Measurements from ENCODE around the gene RNU7-1. TPM values are rescaled to one million over a fixed set of nuclear protein-coding genes. Genes with fewer than 3 reads are reported as not detected.

Gene RNU7-1
- total RNA-seq, 1 donor from 2014 or later = not detected

DNA sequence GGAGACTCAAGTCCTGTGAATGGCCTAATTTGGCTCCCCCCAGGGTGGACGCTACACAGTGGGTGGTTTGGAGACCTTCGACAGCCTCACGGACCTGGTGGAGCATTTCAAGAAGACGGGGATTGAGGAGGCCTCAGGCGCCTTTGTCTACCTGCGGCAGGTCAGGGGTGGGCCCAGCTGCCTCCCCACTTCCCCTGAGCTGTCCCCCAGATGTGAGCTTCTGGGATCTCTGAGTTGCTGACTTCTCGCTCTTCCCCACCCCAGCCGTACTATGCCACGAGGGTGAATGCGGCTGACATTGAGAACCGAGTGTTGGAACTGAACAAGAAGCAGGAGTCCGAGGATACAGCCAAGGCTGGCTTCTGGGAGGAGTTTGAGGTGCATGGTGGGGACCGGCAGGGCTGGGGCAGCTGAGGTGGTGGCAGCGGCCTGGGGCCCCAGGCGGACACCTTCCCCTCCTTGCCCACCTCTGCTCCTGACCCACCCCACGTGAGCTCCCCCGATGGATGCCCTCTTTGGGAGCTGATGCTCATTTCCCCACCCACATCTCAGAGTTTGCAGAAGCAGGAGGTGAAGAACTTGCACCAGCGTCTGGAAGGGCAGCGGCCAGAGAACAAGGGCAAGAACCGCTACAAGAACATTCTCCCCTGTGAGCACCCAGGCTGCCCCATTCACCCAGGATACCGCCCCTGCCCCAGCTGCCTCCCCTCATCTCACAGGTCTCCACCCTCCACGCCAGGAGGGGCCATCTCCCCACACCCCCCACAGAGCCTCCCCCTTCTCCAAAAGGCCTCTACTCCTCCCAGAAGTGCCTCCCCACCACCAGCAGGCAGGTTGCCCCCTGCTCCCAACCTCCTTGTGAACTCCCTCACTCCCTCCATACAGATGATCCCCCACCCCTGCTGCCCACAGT is 11.7 kb downstream of the RNU7-1 start:
- no peak for DNase-seq (ENCODE audit: low spot score)
- H3K9me3 Mint-ChIP-seq = no peaks in the 10 kb centered on the region
- intact Hi-C loops (cut with micrococcal nuclease) = no loop called here
- H3K27ac Mint-ChIP-seq = peak overlapping the region; percentile 97
- peak overlapping the region; percentile 50 for H3K4me3 Mint-ChIP-seq (ENCODE audit: low read depth)
- peaks cover 68% of the 10 kb centered on the region for H3K4me1 Mint-ChIP-seq (ENCODE audit: low read depth)
- no peaks in the 10 kb centered on the region for H3K27me3 Mint-ChIP-seq (ENCODE audit: low read depth)
- H3K36me3 Mint-ChIP-seq (ENCODE audit: low read depth) = peaks cover 82% of the 10 kb centered on the region

DNA sequence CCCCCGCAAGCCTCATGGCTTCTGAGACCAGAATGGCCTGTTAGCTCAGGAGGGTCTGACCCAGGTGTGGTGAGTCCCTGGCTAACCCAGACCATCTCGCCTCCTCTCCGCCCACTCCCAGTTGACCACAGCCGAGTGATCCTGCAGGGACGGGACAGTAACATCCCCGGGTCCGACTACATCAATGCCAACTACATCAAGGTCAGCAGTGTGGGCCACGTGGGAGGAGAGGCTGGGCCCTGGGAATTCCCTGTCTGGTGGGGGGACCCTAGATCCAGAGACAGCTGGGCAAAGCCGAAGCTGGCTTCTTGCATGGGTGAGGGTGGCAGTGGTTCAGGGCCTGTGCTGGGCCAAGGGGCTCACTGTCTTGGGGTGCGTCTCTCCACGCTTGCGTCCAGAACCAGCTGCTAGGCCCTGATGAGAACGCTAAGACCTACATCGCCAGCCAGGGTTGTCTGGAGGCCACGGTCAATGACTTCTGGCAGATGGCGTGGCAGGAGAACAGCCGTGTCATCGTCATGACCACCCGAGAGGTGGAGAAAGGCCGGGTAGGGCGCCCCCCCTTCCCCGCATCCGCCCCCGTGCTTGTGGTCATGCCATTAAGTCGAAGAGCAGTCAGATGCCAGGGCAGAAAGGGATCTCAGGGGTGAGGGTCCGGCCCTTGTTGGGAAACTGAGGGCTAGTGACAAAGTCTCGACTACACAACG is 12.6 kb downstream of the RNU7-1 start:
- Mint-ChIP-seq H3K4me3 (ENCODE audit: low read depth) (peak overlapping the region; percentile 50), H3K27me3 (ENCODE audit: low read depth) (no peaks in the 10 kb centered on the region), H3K9me3 (no peaks in the 10 kb centered on the region), H3K27ac (peak overlapping the region; percentile 76), H3K36me3 (ENCODE audit: low read depth) (peaks cover 90% of the 10 kb centered on the region), H3K4me1 (ENCODE audit: low read depth) (peaks cover 72% of the 10 kb centered on the region)
- intact Hi-C loops (cut with micrococcal nuclease) = no loop called here
- no peak for DNase-seq (ENCODE audit: low spot score)

DNA sequence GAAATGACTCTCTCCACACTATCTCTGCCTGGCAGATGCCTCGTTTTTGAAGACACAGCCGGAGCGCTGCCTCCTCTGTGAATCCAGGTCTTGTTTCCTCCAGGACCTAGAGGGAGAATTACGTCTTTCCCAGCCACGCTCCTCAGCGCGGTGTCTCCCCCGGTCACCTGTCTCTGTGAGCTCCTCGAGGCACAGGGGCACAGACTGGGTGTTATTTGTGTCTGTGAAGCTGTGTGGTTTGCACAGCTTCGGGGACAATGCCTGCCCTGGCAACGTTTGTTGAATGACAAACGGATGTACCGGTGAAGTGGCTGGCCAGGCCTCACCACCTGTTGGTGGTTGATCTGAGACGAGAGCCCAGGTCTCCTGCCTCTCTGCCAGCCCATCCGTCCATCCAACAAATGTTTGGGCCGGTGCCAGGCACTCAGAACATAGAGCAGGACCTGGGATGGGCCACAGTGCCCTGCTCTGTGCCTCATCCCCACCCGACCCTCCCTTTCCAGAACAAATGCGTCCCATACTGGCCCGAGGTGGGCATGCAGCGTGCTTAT is 13.6 kb downstream of the RNU7-1 start:
- H3K4me3 Mint-ChIP-seq (ENCODE audit: low read depth) = peak overlapping the region; percentile 48
- H3K27me3 Mint-ChIP-seq (ENCODE audit: low read depth) = no peaks in the 10 kb centered on the region
- peaks cover 79% of the 10 kb centered on the region for H3K4me1 Mint-ChIP-seq (ENCODE audit: low read depth)
- H3K27ac Mint-ChIP-seq = peak overlapping the region; percentile 76
- intact Hi-C loops (cut with micrococcal nuclease) = no loop called here
- DNase-seq (ENCODE audit: low spot score) = no peak
- peaks cover 92% of the 10 kb centered on the region for H3K36me3 Mint-ChIP-seq (ENCODE audit: low read depth)
- H3K9me3 Mint-ChIP-seq = no peaks in the 10 kb centered on the region

DNA sequence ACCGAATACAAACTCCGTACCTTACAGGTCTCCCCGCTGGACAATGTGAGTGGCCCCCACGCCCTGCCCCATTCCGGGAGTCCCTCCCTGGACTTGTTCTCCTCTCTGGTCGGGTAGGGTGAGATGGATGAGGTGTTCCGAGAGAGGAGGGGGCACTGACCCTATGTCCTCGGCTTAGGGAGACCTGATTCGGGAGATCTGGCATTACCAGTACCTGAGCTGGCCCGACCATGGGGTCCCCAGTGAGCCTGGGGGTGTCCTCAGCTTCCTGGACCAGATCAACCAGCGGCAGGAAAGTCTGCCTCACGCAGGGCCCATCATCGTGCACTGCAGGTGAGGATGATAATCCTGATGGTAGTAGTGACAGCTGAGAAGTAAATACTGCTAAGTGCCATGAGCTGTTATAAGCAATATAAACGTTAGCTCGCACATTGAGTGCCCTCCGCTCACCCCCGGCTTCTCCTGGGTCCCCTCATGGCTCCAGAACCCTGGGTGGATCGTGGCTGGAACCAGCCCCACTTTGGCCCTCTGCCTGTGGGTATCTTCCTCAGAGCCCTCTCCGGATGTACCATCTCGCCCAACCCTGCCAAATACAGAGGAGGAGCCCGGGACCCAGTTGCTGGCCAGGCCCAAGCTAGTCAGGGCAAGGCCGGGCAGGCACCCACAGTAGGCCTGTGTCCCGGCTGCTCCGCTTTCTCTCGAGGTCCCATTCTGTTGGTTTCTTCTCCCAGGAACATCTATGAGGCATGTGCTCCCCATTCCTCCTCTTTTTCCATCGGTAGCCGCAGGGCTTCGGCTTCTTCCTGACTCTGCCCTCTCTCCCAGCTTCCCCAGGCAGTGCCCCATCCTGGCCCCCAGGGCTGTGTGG is 14.4 kb downstream of the RNU7-1 start:
- no peaks in the 10 kb centered on the region for H3K9me3 Mint-ChIP-seq
- H3K4me3 Mint-ChIP-seq (ENCODE audit: low read depth) = peak overlapping the region; percentile 88
- peaks cover 85% of the 10 kb centered on the region for H3K36me3 Mint-ChIP-seq (ENCODE audit: low read depth)
- no peaks in the 10 kb centered on the region for H3K27me3 Mint-ChIP-seq (ENCODE audit: low read depth)
- H3K27ac Mint-ChIP-seq = peak overlapping the region; percentile 97
- intact Hi-C loops (cut with micrococcal nuclease) = no loop called here
- DNase-seq (ENCODE audit: low spot score) = no peak
- H3K4me1 Mint-ChIP-seq (ENCODE audit: low read depth) = peaks cover 78% of the 10 kb centered on the region

- peak overlapping the region; percentile 88 for H3K4me3 Mint-ChIP-seq (ENCODE audit: low read depth)
- intact Hi-C loops (cut with micrococcal nuclease) = no loop called here
- no peaks in the 10 kb centered on the region for H3K9me3 Mint-ChIP-seq
- H3K36me3 Mint-ChIP-seq (ENCODE audit: low read depth) = peaks cover 78% of the 10 kb centered on the region
- peaks cover 73% of the 10 kb centered on the region for H3K4me1 Mint-ChIP-seq (ENCODE audit: low read depth)
- no peaks in the 10 kb centered on the region for H3K27me3 Mint-ChIP-seq (ENCODE audit: low read depth)
- H3K27ac Mint-ChIP-seq = peak overlapping the region; percentile 97
- no peak for DNase-seq (ENCODE audit: low spot score)
Measured at GRCh38 chr12:6958609-6959057, 15.0 kb downstream of the RNU7-1 start.

DNA sequence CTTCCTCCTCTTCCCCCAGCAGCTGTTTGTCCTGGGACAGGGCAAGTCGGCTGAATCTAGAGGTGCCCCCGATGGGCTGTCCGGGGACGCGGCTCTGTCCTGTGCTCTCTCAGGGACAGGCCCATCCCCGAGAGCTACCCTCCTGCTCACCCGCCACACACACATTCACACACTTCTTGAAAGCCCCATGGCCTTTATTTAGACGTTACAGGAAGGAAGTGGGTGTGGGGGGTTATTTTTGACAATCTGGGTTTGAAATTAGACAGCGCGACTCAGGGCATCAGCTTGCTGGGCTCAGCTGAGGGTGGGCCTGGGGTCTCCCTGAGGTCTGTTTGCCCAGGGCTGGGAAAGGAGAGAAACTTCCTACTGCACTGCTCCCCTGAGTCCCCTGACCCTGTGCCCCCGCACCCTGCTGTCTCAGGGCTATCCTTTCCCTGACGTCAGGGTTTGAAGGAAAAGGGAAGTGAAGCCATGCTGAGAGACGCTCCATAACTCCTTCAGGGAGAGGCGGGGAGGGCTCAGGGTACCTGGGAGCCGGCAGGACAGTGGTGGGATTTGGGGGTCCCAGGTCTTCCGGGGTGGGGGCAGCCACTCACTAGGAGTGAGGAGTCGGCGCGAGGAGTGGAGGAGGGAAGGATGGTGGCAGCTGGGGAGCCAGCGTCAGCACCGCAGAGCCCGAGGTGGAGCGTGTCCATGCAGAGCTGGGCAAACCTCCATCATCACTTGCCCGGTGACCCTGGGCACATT is 15.6 kb downstream of the RNU7-1 start:
- peaks cover 69% of the 10 kb centered on the region for H3K4me1 Mint-ChIP-seq (ENCODE audit: low read depth)
- peak; percentile 68 for DNase-seq (ENCODE audit: low spot score)
- intact Hi-C loops (cut with micrococcal nuclease) = no loop called here
- peaks cover 72% of the 10 kb centered on the region for H3K36me3 Mint-ChIP-seq (ENCODE audit: low read depth)
- H3K27ac Mint-ChIP-seq = peak overlapping the region; percentile 97
- H3K9me3 Mint-ChIP-seq = no peaks in the 10 kb centered on the region
- no peaks in the 10 kb centered on the region for H3K27me3 Mint-ChIP-seq (ENCODE audit: low read depth)
- peak overlapping the region; percentile 88 for H3K4me3 Mint-ChIP-seq (ENCODE audit: low read depth)

DNA sequence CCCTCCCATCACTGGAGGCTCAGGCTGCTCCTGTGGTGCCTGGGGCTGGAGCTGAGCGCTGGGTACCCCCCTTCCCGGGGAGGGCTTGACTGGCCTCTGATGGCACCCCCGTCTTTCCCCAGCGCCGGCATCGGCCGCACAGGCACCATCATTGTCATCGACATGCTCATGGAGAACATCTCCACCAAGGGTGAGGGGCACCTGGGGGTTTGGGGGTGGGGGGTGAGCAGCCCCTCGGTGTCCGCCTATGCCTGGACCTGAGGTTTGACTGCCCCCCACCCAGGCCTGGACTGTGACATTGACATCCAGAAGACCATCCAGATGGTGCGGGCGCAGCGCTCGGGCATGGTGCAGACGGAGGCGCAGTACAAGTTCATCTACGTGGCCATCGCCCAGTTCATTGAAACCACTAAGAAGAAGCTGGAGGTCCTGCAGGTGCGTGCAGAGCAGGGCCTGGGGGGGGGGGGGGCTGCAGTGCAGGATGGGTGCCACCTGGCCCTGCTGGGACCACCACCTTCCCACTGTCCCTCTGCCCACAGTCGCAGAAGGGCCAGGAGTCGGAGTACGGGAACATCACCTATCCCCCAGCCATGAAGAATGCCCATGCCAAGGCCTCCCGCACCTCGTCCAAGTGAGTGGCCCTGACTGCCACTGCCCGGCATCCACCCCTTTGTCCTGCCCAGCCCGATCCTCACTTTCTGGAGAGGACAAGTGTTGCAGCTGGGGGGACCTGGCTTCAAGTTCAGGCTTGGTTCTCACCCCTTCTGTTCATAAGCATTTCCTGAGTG is 16.4 kb downstream of the RNU7-1 start:
- no peaks in the 10 kb centered on the region for H3K27me3 Mint-ChIP-seq (ENCODE audit: low read depth)
- no peaks in the 10 kb centered on the region for H3K9me3 Mint-ChIP-seq
- DNase-seq (ENCODE audit: low spot score) = no peak
- peaks cover 68% of the 10 kb centered on the region for H3K36me3 Mint-ChIP-seq (ENCODE audit: low read depth)
- peak overlapping the region; percentile 97 for H3K27ac Mint-ChIP-seq
- H3K4me1 Mint-ChIP-seq (ENCODE audit: low read depth) = peaks cover 65% of the 10 kb centered on the region
- H3K4me3 Mint-ChIP-seq (ENCODE audit: low read depth) = peak overlapping the region; percentile 88
- intact Hi-C loops (cut with micrococcal nuclease) = no loop called here

DNA sequence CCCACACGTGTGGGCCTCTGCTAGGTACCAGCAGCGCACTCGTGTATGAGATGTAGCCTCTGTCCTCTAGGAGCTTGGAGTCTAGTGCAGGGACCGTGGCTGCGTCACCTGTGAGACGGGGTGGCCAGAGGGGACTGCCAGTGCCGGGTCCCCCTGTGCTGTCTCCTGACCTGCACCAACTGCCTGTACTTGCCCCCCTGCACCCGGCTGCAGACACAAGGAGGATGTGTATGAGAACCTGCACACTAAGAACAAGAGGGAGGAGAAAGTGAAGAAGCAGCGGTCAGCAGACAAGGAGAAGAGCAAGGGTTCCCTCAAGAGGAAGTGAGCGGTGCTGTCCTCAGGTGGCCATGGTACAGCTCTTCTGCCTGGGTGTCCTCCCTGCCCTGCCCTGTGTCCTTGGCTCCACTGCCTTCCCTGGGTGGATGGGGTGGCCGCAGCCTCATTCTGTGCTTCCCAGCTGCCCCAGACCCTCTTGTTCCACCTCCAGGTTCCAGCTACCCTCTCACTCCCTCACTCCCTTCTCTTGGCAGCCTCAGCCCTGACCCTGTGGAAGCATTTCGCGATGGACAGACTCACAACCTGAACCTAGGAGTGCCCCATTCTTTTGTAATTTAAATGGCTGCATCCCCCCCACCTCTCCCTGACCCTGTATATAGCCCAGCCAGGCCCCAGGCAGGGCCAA is 17.1 kb downstream of the RNU7-1 start:
- intact Hi-C loops (cut with micrococcal nuclease) = loop anchor here (1.0 kb wide), 3 partner anchors 7 to 16 kb away; partner anchors contain the start of genes C12orf57, EMG1 and PHB2
- H3K27me3 Mint-ChIP-seq (ENCODE audit: low read depth) = no peaks in the 10 kb centered on the region
- peak overlapping the region; percentile 64 for H3K4me3 Mint-ChIP-seq (ENCODE audit: low read depth)
- peaks cover 68% of the 10 kb centered on the region for H3K36me3 Mint-ChIP-seq (ENCODE audit: low read depth)
- DNase-seq (ENCODE audit: low spot score) = peak; percentile 37
- H3K27ac Mint-ChIP-seq = peak overlapping the region; percentile 97
- H3K4me1 Mint-ChIP-seq (ENCODE audit: low read depth) = peaks cover 68% of the 10 kb centered on the region
- H3K9me3 Mint-ChIP-seq = no peaks in the 10 kb centered on the region

DNA sequence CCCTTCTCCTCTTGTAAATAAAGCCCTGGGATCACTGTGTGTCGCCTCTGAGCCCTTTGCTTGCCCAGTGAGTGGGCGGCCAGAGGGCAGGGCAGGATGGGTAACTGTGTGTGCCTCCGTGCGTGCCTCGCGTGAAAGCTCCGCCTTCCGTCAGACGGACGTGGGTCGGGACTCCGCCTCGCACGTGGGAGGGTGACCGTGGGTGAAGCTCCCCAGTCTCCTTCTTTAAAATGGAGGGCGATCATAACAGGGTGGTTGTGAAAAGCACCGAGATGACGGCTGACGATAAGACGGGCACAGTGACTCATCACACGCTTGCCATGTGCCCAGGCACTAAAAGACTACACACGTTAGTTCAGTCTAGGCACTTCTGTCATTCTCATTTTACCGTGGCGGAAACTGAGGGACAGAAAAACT is 17.7 kb downstream of the RNU7-1 start:
- Mint-ChIP-seq H3K9me3 (no peaks in the 10 kb centered on the region), H3K27me3 (ENCODE audit: low read depth) (no peaks in the 10 kb centered on the region), H3K4me1 (ENCODE audit: low read depth) (peaks cover 66% of the 10 kb centered on the region), H3K27ac (peak overlapping the region; percentile 97), H3K4me3 (ENCODE audit: low read depth) (peak overlapping the region; percentile 64), H3K36me3 (ENCODE audit: low read depth) (peaks cover 68% of the 10 kb centered on the region)
- intact Hi-C loops (cut with micrococcal nuclease) = loop anchor here (1.0 kb wide), 3 partner anchors 8 to 17 kb away; partner anchors contain the start of genes C12orf57, EMG1 and PHB2
- DNase-seq (ENCODE audit: low spot score) = peak; percentile 78

DNA sequence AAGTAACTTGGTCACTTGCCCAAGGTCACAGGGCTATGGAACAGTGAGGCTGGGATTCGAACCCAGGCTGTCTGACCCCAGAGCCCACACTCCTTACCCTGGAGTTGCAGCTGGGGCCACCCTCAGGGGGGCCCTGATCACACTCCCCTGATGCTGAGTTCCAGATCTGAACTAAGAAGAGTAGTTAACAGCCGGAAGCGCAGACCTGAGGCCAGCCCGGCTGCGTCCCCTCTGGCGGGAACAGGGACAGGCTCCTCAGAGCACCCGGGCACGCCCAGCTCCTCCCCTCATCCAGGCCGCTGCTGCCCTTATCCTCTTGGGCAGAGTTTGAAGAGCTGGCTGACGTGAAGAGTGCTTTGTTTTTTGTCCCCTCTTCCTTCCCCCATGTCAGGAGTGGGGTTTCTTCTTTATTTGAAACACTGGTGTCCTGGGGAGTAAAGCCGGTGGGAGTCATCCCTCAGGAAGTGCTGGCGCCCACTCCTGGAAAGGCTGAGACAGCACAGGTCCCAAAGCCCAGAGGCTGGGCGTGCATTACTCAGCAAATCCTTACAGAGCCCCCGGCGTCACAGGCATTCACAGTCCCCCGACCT is 18.2 kb downstream of the RNU7-1 start:
- Mint-ChIP-seq H3K36me3 (ENCODE audit: low read depth) (peaks cover 68% of the 10 kb centered on the region), H3K9me3 (no peaks in the 10 kb centered on the region), H3K4me3 (ENCODE audit: low read depth) (peak overlapping the region; percentile 64), H3K27ac (peak overlapping the region; percentile 97), H3K27me3 (ENCODE audit: low read depth) (no peaks in the 10 kb centered on the region), H3K4me1 (ENCODE audit: low read depth) (peaks cover 63% of the 10 kb centered on the region)
- DNase-seq (ENCODE audit: low spot score) = no peak
- intact Hi-C loops (cut with micrococcal nuclease) = loop anchor here (1.0 kb wide), 3 partner anchors 8 to 17 kb away; partner anchors contain the start of genes C12orf57, EMG1 and PHB2

Measured in activated T-helper 2 cell treated with anti-CD3 and anti-CD28 coated beads, Interferon-gamma antibody, Interleukin-2, Interleukin-4, amounts not matched to agents 10 μg/mL and 5 μg/mL and 100 μg/mL, durations not matched to agents 14 hours and 24 hours and 36 hours (primary cell).